DOHH2 (cell line): Measurements from ENCODE around the gene ARAP3.

Experiments
- H3F3A ChIP-seq: fragments of 200-600 bp; sonication (generic), shearing (Covaris generic); 2 replicates; pipeline ENCODE4 v1.6.0; 2016; ENCODE audit warnings: antibody characterized with exemption, mild to moderate bottlenecking; ENCODE audit not compliant: control insufficient read depth, insufficient read depth
- H3K27ac ChIP-seq: fragments of 200-600 bp; sonication (generic); 2 replicates; pipeline ENCODE4 v1.5.1; 2014; ENCODE audit warnings: low read depth, mild to moderate bottlenecking, low read length, moderate library complexity
- H3K27me3 ChIP-seq: fragments of 200-600 bp; sonication (generic); 2 replicates; pipeline ENCODE4 v1.6.1; 2014; ENCODE audit warnings: mild to moderate bottlenecking, low read length, mixed read lengths; ENCODE audit not compliant: control insufficient read depth
- H3K36me3 ChIP-seq: fragments of 200-600 bp; sonication (generic); 2 replicates; pipeline ENCODE4 v1.6.1; 2014; ENCODE audit warnings: mild to moderate bottlenecking, low read length, moderate library complexity, mixed read lengths; ENCODE audit not compliant: control insufficient read depth
- H3K4me1 ChIP-seq: fragments of 200-600 bp; sonication (generic); 2 replicates; pipeline ENCODE4 v1.6.1; 2014; ENCODE audit warnings: mild to moderate bottlenecking, low read length, mixed read lengths; ENCODE audit not compliant: control insufficient read depth
- H3K4me2 ChIP-seq: fragments of 200-600 bp; sonication (generic); 2 replicates; pipeline ENCODE4 v1.6.0; 2014; ENCODE audit warnings: mild to moderate bottlenecking, low read length, moderate library complexity
- H3K4me3 ChIP-seq: fragments of 200-600 bp; sonication (generic); 2 replicates; pipeline ENCODE4 v1.5.1; 2014; ENCODE audit warnings: mild to moderate bottlenecking, low read length, mixed read lengths
- H3K79me2 ChIP-seq: fragments of 200-600 bp; sonication (generic); 2 replicates; pipeline ENCODE4 v1.6.1; 2014; ENCODE audit warnings: mild to moderate bottlenecking, low read length, mixed read lengths; ENCODE audit not compliant: control insufficient read depth
- H3K9me2 ChIP-seq: fragments of 200-600 bp; sonication (generic); replicated peaks from 2 replicates; pipeline ENCODE4 v1.6.1; 2014; ENCODE audit warnings: mild to moderate bottlenecking, low read length, mixed read lengths; ENCODE audit not compliant: control insufficient read depth
- H3K9me3 ChIP-seq: fragments of 200-600 bp; sonication (generic); 2 replicates; pipeline ENCODE4 v1.6.1; 2014; ENCODE audit warnings: antibody characterized with exemption, low read length, mixed read lengths; ENCODE audit not compliant: control insufficient read depth, insufficient read depth
- H4K20me1 ChIP-seq: fragments of 200-600 bp; sonication (generic); 2 replicates; pipeline ENCODE4 v1.6.0; 2014; ENCODE audit warnings: low read depth, mild to moderate bottlenecking, antibody characterized with exemption, low read length, moderate library complexity; ENCODE audit not compliant: control insufficient read depth, insufficient read depth
- CTCF ChIP-seq: fragments of 200-600 bp; sonication (generic); IDR thresholded peaks from one replicate; pipeline ENCODE4 v1.5.1; 2014; ENCODE audit warnings: antibody characterized with exemption, mild to moderate bottlenecking, low read depth, low read length; ENCODE audit not compliant: poor library complexity, severe bottlenecking
- EZH2phosphoT487 ChIP-seq: fragments of 200-600 bp; sonication (generic); IDR thresholded peaks from 2 replicates; pipeline ENCODE4 v1.6.1; 2017; ENCODE audit warnings: borderline replicate concordance, mild to moderate bottlenecking, antibody characterized with exemption, low read length, moderate library complexity, mixed read lengths

ARAP3 gene

GRCh38 chr5:141609044-141609443, 73.0 kb downstream of the ARAP3 start:
- Histone ChIP-seq H3K4me1 (peaks cover 69% of the 10 kb centered on the region), H3K79me2 (peaks cover 88% of the 10 kb centered on the region), H3K27me3 (no peaks in the 10 kb centered on the region), H3F3A (peaks cover 17% of the 10 kb centered on the region), H3K4me2 (no peak overlapping the region), H3K4me3 (no peak overlapping the region), H3K36me3 (peaks cover 9% of the 10 kb centered on the region), H3K9me3 (no peaks in the 10 kb centered on the region), H4K20me1 (peaks cover 16% of the 10 kb centered on the region; the same call in 1 of the 2 replicates), H3K9me2 (no peaks in the 10 kb centered on the region), H3K27ac (no peak overlapping the region)
- TF ChIP-seq EZH2phosphoT487, result no peak
- no peak for TF ChIP-seq CTCF

GRCh38 chr5:141608557-141608956, 73.5 kb downstream of the ARAP3 start:
- Histone ChIP-seq H3K9me2 (no peaks in the 10 kb centered on the region), H3K4me2 (no peak overlapping the region), H3K9me3 (no peaks in the 10 kb centered on the region), H3K27ac (no peak overlapping the region), H3K36me3 (peaks cover 9% of the 10 kb centered on the region), H3K4me3 (no peak overlapping the region), H3K4me1 (peaks cover 69% of the 10 kb centered on the region), H4K20me1 (peaks cover 20% of the 10 kb centered on the region; the same call in 1 of the 2 replicates), H3K79me2 (peaks cover 88% of the 10 kb centered on the region), H3K27me3 (no peaks in the 10 kb centered on the region), H3F3A (peaks cover 17% of the 10 kb centered on the region)
- TF ChIP-seq CTCF (no peak), EZH2phosphoT487 (no peak)

GRCh38 chr5:141608046-141608445, 74.0 kb downstream of the ARAP3 start:
- Histone ChIP-seq H3K4me1 (peaks cover 65% of the 10 kb centered on the region), H3K36me3 (peaks cover 9% of the 10 kb centered on the region), H3K9me2 (no peaks in the 10 kb centered on the region), H3F3A (peaks cover 17% of the 10 kb centered on the region), H4K20me1 (peaks cover 20% of the 10 kb centered on the region; the same call in 1 of the 2 replicates), H3K9me3 (no peaks in the 10 kb centered on the region), H3K4me3 (no peak overlapping the region), H3K4me2 (no peak overlapping the region), H3K27ac (no peak overlapping the region), H3K27me3 (no peaks in the 10 kb centered on the region), H3K79me2 (peaks cover 88% of the 10 kb centered on the region)
- no peak for TF ChIP-seq EZH2phosphoT487
- no peak for TF ChIP-seq CTCF
